Neuronal stem cell (in vitro differentiated cells): ENCODE measurements around the gene CYP2A7.
"Not testable (repeated sequence)": the region's sequence is repeated elsewhere in the genome, so short reads cannot be mapped to it uniquely, and the experiment has no call there.

Source experiments
- DNase-seq: peaks from one replicate; pipeline ENCODE4 v3.0.0-alpha.2; 2013; ENCODE audit warnings: low spot score
- H2AFZ ChIP-seq: one replicate; pipeline ENCODE4 v1.6.1; 2013; ENCODE audit warnings: mild to moderate bottlenecking, low read length, inconsistent platforms
- H2AK5ac ChIP-seq: 2 replicates; pipeline ENCODE4 v1.6.1; 2013; ENCODE audit warnings: low read depth, mild to moderate bottlenecking, inconsistent platforms, low read length, moderate library complexity, mixed read lengths
- H2BK120ac ChIP-seq: 2 replicates; pipeline ENCODE4 v1.6.1; 2013; ENCODE audit warnings: low read depth, mild to moderate bottlenecking, inconsistent platforms, low read length, moderate library complexity, mixed read lengths
- H2BK12ac ChIP-seq: one replicate; pipeline ENCODE4 v1.6.1; 2013; ENCODE audit warnings: low read length, inconsistent platforms
- H2BK15ac ChIP-seq: 2 replicates; pipeline ENCODE4 v1.6.1; 2013; ENCODE audit warnings: mild to moderate bottlenecking, low read length, inconsistent platforms, mixed read lengths
- H2BK5ac ChIP-seq: one replicate; pipeline ENCODE4 v1.6.1; 2013; ENCODE audit warnings: inconsistent platforms, mild to moderate bottlenecking, low read length, moderate library complexity
- H3K14ac ChIP-seq: one replicate; pipeline ENCODE4 v1.6.1; 2013; ENCODE audit warnings: low read length, inconsistent platforms
- H3K18ac ChIP-seq: 2 replicates; pipeline ENCODE4 v1.6.1; 2013; ENCODE audit warnings: low read length, inconsistent platforms
- H3K23ac ChIP-seq: 2 replicates; pipeline ENCODE4 v1.6.1; 2013; ENCODE audit warnings: low read depth, mild to moderate bottlenecking, mixed read lengths, low read length, inconsistent platforms; ENCODE audit not compliant: poor library complexity
- H3K27ac ChIP-seq: replicated peaks from 3 replicates; pipeline ENCODE4 v1.5.1; 2013; ENCODE audit warnings: low read length, inconsistent platforms
- H3K27me3 ChIP-seq, 3 experiments: 2 replicates each; pipeline ENCODE4 v1.6.1; 2013; ENCODE audit warnings: low read length in 3 of 3, mild to moderate bottlenecking in 2 of 3, inconsistent platforms in 1 of 3, low read depth in 1 of 3, mixed read lengths in 1 of 3, moderate library complexity in 1 of 3; ENCODE audit not compliant: control insufficient read depth in 3 of 3, insufficient read depth in 3 of 3
- H3K36me3 ChIP-seq, 2 donors: replicated peaks in 1 of 2; 2 replicates each; pipeline ENCODE4 v1.6.1; 2013; ENCODE audit warnings: low read length in 2 of 2; ENCODE audit not compliant: control insufficient read depth in 2 of 2, insufficient read depth in 2 of 2
- H3K4ac ChIP-seq: 2 replicates; pipeline ENCODE4 v1.6.1; 2013; ENCODE audit warnings: inconsistent platforms, mild to moderate bottlenecking, low read length, moderate library complexity
- H3K4me1 ChIP-seq, 2 donors: 1 replicate in 1 of 2; 2 replicates in 1 of 2; pipeline ENCODE4 v1.6.1; 2013; ENCODE audit warnings: low read length in 2 of 2, low read depth in 1 of 2; ENCODE audit not compliant: control insufficient read depth in 2 of 2, insufficient read depth in 1 of 2
- H3K4me2 ChIP-seq: one replicate; pipeline ENCODE4 v1.6.1; 2013; ENCODE audit warnings: mild to moderate bottlenecking, low read length, inconsistent platforms; ENCODE audit not compliant: insufficient read depth, poor library complexity, severe bottlenecking
- H3K4me3 ChIP-seq, 2 donors: 2 replicates each; pipeline ENCODE4 v1.5.1; 2013; ENCODE audit warnings: low read length in 2 of 2, mild to moderate bottlenecking in 2 of 2, inconsistent platforms in 1 of 2, moderate library complexity in 1 of 2
- H3K79me1 ChIP-seq: one replicate; pipeline ENCODE4 v1.6.1; 2013; ENCODE audit warnings: low read depth, mild to moderate bottlenecking, inconsistent platforms, low read length, moderate library complexity
- H3K9ac ChIP-seq: one replicate; pipeline ENCODE4 v1.6.1; 2013; ENCODE audit warnings: mild to moderate bottlenecking, low read depth, low read length, inconsistent platforms; ENCODE audit not compliant: poor library complexity
- H3K9me3 ChIP-seq, 2 donors: replicated peaks in 1 of 2; 2 replicates each; pipeline versions ENCODE3 to v1.6.1; 2013; ENCODE audit warnings: low read length in 2 of 2, mild to moderate bottlenecking in 2 of 2, inconsistent platforms in 1 of 2, low read depth in 1 of 2, mixed read lengths in 1 of 2, moderate library complexity in 1 of 2; ENCODE audit not compliant: control insufficient read depth in 2 of 2, insufficient read depth in 1 of 2
- H4K8ac ChIP-seq: one replicate; pipeline ENCODE4 v1.6.1; 2013; ENCODE audit warnings: low read depth, mild to moderate bottlenecking, inconsistent platforms, low read length, moderate library complexity
- H4K91ac ChIP-seq: one replicate; pipeline ENCODE4 v1.6.1; 2013; ENCODE audit warnings: low read length, low read depth, mild to moderate bottlenecking, inconsistent platforms; ENCODE audit not compliant: poor library complexity
- WGBS, 2 donors: extraction: QIAGEN DNeasy Blood & Tissue Kit; methylation state at CpG; one replicate each; pipeline ENCODE4 v1.1.7; 2013; ENCODE audit warnings: missing lambda C conversion rate in 2 of 2, mixed read lengths in 1 of 2; ENCODE audit not compliant: insufficient read length in 2 of 2, insufficient replicate concordance in 1 of 2; ENCODE audit errors: extremely low coverage in 2 of 2; 5-methylcytosine and 5-hydroxymethylcytosine counted together

CYP2A7 gene

GRCh38 chr19:40862785-40863184 lies 19.2 kb downstream of the CYP2A7 start:
- no CpG with 5 or more reads among the region's 4 CpGs for WGBS, 2 donors
- Histone ChIP-seq H3K36me3 (no peaks in the 10 kb centered on the region), H3K9ac (no peak overlapping the region), H3K27ac (no peak overlapping the region), H4K91ac (no peak overlapping the region), H3K79me1 (no peaks in the 10 kb centered on the region), H2BK120ac (no peak overlapping the region), H2AFZ (no peak overlapping the region), H3K23ac (no peak overlapping the region), H3K18ac (no peak overlapping the region), H4K8ac (no peak overlapping the region), H2AK5ac (no peak overlapping the region), H3K4me3 (no peak overlapping the region), H3K4me2 (no peak overlapping the region), H3K14ac (no peak overlapping the region), H3K4ac (no peak overlapping the region), H3K27me3 (no peaks in the 10 kb centered on the region), H2BK5ac (no peak overlapping the region), H2BK15ac (no peak overlapping the region), H3K9me3 (no peaks in the 10 kb centered on the region), H2BK12ac (no peak overlapping the region), H3K4me1 (no peaks in the 10 kb centered on the region)
- no peak for DNase-seq

- no peak overlapping the region for H2BK15ac ChIP-seq
- H3K27ac ChIP-seq = no peak overlapping the region
- no peak overlapping the region for H4K8ac ChIP-seq
- H3K9ac ChIP-seq = no peak overlapping the region
- H3K18ac ChIP-seq = no peak overlapping the region
- H3K4me3 ChIP-seq = no peak overlapping the region
- no peak overlapping the region for H2BK12ac ChIP-seq
- no peak overlapping the region for H2BK120ac ChIP-seq
- no peaks in the 10 kb centered on the region for H3K36me3 ChIP-seq
- no peak overlapping the region for H3K4me2 ChIP-seq
- no peak overlapping the region for H4K91ac ChIP-seq
- H3K9me3 ChIP-seq = no peaks in the 10 kb centered on the region
- H2AK5ac ChIP-seq = no peak overlapping the region
- no peak overlapping the region for H2AFZ ChIP-seq
- no peaks in the 10 kb centered on the region for H3K4me1 ChIP-seq
- no peak overlapping the region for H3K23ac ChIP-seq
- H3K79me1 ChIP-seq = no peaks in the 10 kb centered on the region
- no peak overlapping the region for H3K14ac ChIP-seq
- H3K27me3 ChIP-seq = no peaks in the 10 kb centered on the region
- H2BK5ac ChIP-seq = no peak overlapping the region
- no peak for DNase-seq
- H3K4ac ChIP-seq = no peak overlapping the region
- no CpG with 5 or more reads among the region's 3 CpGs for WGBS, 2 donors
Measured at GRCh38 chr19:40862333-40862732, 19.7 kb downstream of the CYP2A7 start.

- no peak overlapping the region for H3K9ac ChIP-seq
- H2AFZ ChIP-seq = no peak overlapping the region
- H3K4me1 ChIP-seq = no peaks in the 10 kb centered on the region
- no peak overlapping the region for H2BK15ac ChIP-seq
- H3K14ac ChIP-seq = no peak overlapping the region
- H3K4me3 ChIP-seq = no peak overlapping the region
- no peak overlapping the region for H3K4me2 ChIP-seq
- H3K23ac ChIP-seq = no peak overlapping the region
- no peak overlapping the region for H3K4ac ChIP-seq
- H3K27me3 ChIP-seq = no peaks in the 10 kb centered on the region
- H3K9me3 ChIP-seq = no peaks in the 10 kb centered on the region
- H3K27ac ChIP-seq = no peak overlapping the region
- no peaks in the 10 kb centered on the region for H3K79me1 ChIP-seq
- H3K18ac ChIP-seq = no peak overlapping the region
- no CpG with 5 or more reads among the region's 5 CpGs for WGBS, 2 donors
- no peak overlapping the region for H4K91ac ChIP-seq
- H2BK5ac ChIP-seq = no peak overlapping the region
- no peak overlapping the region for H2AK5ac ChIP-seq
- H4K8ac ChIP-seq = no peak overlapping the region
- H3K36me3 ChIP-seq = no peaks in the 10 kb centered on the region
- DNase-seq = no peak
- H2BK120ac ChIP-seq = no peak overlapping the region
- no peak overlapping the region for H2BK12ac ChIP-seq
Measured at GRCh38 chr19:40858109-40858508, 23.9 kb downstream of the CYP2A7 start.

- not testable (repeated sequence) for H3K4me2 ChIP-seq, H3K9me3 ChIP-seq, H3K14ac ChIP-seq, H3K36me3 ChIP-seq, H4K91ac ChIP-seq, H3K27ac ChIP-seq, H3K4ac ChIP-seq, H2BK5ac ChIP-seq, H3K79me1 ChIP-seq, H2AK5ac ChIP-seq, DNase-seq, H2BK12ac ChIP-seq, H3K23ac ChIP-seq, H2BK15ac ChIP-seq, H2AFZ ChIP-seq, H3K4me1 ChIP-seq, H3K4me3 ChIP-seq, H2BK120ac ChIP-seq, H3K18ac ChIP-seq, H4K8ac ChIP-seq, H3K9ac ChIP-seq
- WGBS, 2 donors = no CpG with 5 or more reads among the region's 3 CpGs
- H3K27me3 ChIP-seq = peaks cover 0 to 16% (median 9%) of the 10 kb centered on the region in 3 experiments
Measured at GRCh38 chr19:40852467-40853152, 29.4 kb downstream of the CYP2A7 start.
